ENCODE results near the gene FRY. TPM values are rescaled to one million over a fixed set of nuclear protein-coding genes. Genes with fewer than 3 reads are reported as not detected.

Gene FRY
- total and polyA plus RNA-seq, 2 of the 13 experiments (the other 11 are each of a cell fraction or from before 2014, with no cell fraction given) = 8.2 to 13.1 TPM

- TF ChIP-seq RNF219 (CRISPR knock-in tag; IDR thresholded peaks at IDR 0.05) (no peak), ELF4 (CRISPR knock-in tag; IDR thresholded peaks at IDR 0.05; ENCODE audit: borderline replicate concordance) (no peak), ZNF83 (CRISPR knock-in tag; IDR thresholded peaks at IDR 0.05; ENCODE audit: borderline replicate concordance) (no peak), ZBTB8A (CRISPR knock-in tag; IDR thresholded peaks at IDR 0.05; ENCODE audit: borderline replicate concordance, low read depth) (no peak), ZNF564 (CRISPR knock-in tag; IDR thresholded peaks at IDR 0.05) (no peak), NAIF1 (CRISPR knock-in tag; IDR thresholded peaks at IDR 0.05; ENCODE audit: borderline replicate concordance) (no peak)
- TF ChIP-seq, protein P1, sequence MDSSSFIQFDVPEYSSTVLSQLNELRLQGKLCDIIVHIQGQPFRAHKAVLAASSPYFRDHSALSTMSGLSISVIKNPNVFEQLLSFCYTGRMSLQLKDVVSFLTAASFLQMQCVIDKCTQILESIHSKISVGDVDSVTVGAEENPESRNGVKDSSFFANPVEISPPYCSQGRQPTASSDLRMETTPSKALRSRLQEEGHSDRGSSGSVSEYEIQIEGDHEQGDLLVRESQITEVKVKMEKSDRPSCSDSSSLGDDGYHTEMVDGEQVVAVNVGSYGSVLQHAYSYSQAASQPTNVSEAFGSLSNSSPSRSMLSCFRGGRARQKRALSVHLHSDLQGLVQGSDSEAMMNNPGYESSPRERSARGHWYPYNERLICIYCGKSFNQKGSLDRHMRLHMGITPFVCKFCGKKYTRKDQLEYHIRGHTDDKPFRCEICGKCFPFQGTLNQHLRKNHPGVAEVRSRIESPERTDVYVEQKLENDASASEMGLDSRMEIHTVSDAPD (CRISPR knock-in tag; IDR thresholded peaks at IDR 0.05) = no peak
These were observed 82.0 kb downstream of the FRY start (continued) for GRCh38 chr13:32113532-32113931.

- BruUV-seq (replicated peaks) = no TSS peak
- ChIA-PET POLR2A (no interaction called here), CTCF (ENCODE audit: low intra/inter-chr PET ratio, low total read pairs) (no interaction called here)
- ATAC-seq (no peak), FAIRE-seq (no peak), DNase-seq (ENCODE audit: low spot score) (no peak)
- WGBS (ENCODE audit: low lambda C conversion rate) = 93% methylated on average over 5 of the region's 5 CpGs
- Histone ChIP-seq H4K20me1 (ENCODE audit: insufficient read depth, low read length) (no peaks in the 10 kb centered on the region), H3K9me3 (ENCODE audit: low read length) (no peaks in the 10 kb centered on the region), H3K4me2 (ENCODE audit: low read depth, low read length) (no peak overlapping the region), H3K27ac (ENCODE audit: extremely low read length, insufficient read depth, low read length) (no peak overlapping the region), H3K4me1 (ENCODE audit: insufficient read depth, low read length) (peaks cover 9% of the 10 kb centered on the region), H3K36me3 (replicated peaks in 1 of 2; ENCODE audit: control insufficient read depth in 1 of 2, insufficient read depth in 2 of 2, low read length in 2 of 2) (peaks cover 0 to 8% of the 10 kb centered on the region in 2 experiments; a peak in 2 of 5 replicates), H3K4me3 (replicated peaks in 1 of 3; ENCODE audit: insufficient read depth in 1 of 3, low read depth in 2 of 3, low read length in 3 of 3) (no peak overlapping the region), H3K9ac (ENCODE audit: insufficient read depth, low read depth, low read length) (no peak overlapping the region), H3K79me2 (ENCODE audit: insufficient read depth, low read length) (no peaks in the 10 kb centered on the region), H2AFZ (ENCODE audit: low read length) (no peak overlapping the region), H3K27me3 (ENCODE audit: control insufficient read depth in 1 of 2, insufficient read depth in 2 of 2, low read length in 2 of 2) (no peaks in the 10 kb centered on the region; a peak in 1 of 5 replicates)
- intact Hi-C loops (cut with micrococcal nuclease; ENCODE audit: unreplicated experiment) (no loop called here), in situ Hi-C loops (cut with HindIII; ENCODE audit: extremely low pct_ligation_motif_present, low pct_unique_long_range_greater_than_20kb) (no loop called here)
- TF ChIP-seq, protein P2, sequence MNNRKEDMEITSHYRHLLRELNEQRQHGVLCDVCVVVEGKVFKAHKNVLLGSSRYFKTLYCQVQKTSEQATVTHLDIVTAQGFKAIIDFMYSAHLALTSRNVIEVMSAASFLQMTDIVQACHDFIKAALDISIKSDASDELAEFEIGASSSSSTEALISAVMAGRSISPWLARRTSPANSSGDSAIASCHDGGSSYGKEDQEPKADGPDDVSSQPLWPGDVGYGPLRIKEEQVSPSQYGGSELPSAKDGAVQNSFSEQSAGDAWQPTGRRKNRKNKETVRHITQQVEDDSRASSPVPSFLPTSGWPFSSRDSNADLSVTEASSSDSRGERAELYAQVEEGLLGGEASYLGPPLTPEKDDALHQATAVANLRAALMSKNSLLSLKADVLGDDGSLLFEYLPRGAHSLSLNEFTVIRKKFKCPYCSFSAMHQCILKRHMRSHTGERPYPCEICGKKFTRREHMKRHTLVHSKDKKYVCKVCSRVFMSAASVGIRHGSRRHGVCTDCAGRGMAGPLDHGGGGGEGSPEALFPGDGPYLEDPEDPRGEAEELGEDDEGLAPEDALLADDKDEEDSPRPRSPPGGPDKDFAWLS (CRISPR knock-in tag; IDR thresholded peaks at IDR 0.05; ENCODE audit: borderline replicate concordance) = no peak
- TF ChIP-seq ZBTB33 (CRISPR knock-in tag; IDR thresholded peaks at IDR 0.05) (no peak), ZNF382 (CRISPR knock-in tag; IDR thresholded peaks at IDR 0.05; ENCODE audit: borderline replicate concordance) (no peak), ISL2 (CRISPR knock-in tag; IDR thresholded peaks at IDR 0.05) (no peak), TRIM22 (IDR thresholded peaks at IDR 0.05) (no peak), HNRNPH1 (optimal IDR thresholded peaks at IDR 0.05; ENCODE audit: low read depth, low read length) (no peak), POGZ (CRISPR knock-in tag; IDR thresholded peaks at IDR 0.05) (no peak)
These were observed 82.8 kb downstream of the FRY start for GRCh38 chr13:32114284-32114950.

Measured in HepG2 (cell line).